ENCODE data around the gene FBLN2.

The FBLN2 gene

GRCh38 chr3:13617981-13618380 lies 69.1 kb downstream of the FBLN2 start:
- no peak for TF ChIP-seq CTCF (IDR thresholded peaks at IDR 0.05; ENCODE audit: insufficient read depth, low read depth, low read length, missing control alignments)
- H3K4me3 ChIP-seq (ENCODE audit: low read depth, low read length), result no peak overlapping the region
- no peak for DNase-seq (ENCODE audit: low read depth)

GRCh38 chr3:13618836-13619235 lies 69.9 kb downstream of the FBLN2 start:
- H3K4me3 ChIP-seq (ENCODE audit: low read depth, low read length), result no peak overlapping the region
- DNase-seq (ENCODE audit: low read depth), result no peak
- no peak for TF ChIP-seq CTCF (IDR thresholded peaks at IDR 0.05; ENCODE audit: insufficient read depth, low read depth, low read length, missing control alignments)

GRCh38 chr3:13619661-13620230 lies 70.8 kb downstream of the FBLN2 start:
- TF ChIP-seq CTCF (IDR thresholded peaks at IDR 0.05; ENCODE audit: insufficient read depth, low read depth, low read length, missing control alignments), result no peak
- no peak for DNase-seq (ENCODE audit: low read depth)
- no peak overlapping the region for H3K4me3 ChIP-seq (ENCODE audit: low read depth, low read length)

GRCh38 chr3:13620281-13620680 lies 71.4 kb downstream of the FBLN2 start:
- no peak for TF ChIP-seq CTCF (IDR thresholded peaks at IDR 0.05; ENCODE audit: insufficient read depth, low read depth, low read length, missing control alignments)
- DNase-seq (ENCODE audit: low read depth), result no peak
- no peak overlapping the region for H3K4me3 ChIP-seq (ENCODE audit: low read depth, low read length)

GRCh38 chr3:13620776-13621365 lies 71.9 kb downstream of the FBLN2 start:
- TF ChIP-seq CTCF (IDR thresholded peaks at IDR 0.05; ENCODE audit: insufficient read depth, low read depth, low read length, missing control alignments), result no peak
- DNase-seq (ENCODE audit: low read depth), result no peak
- no peak overlapping the region for H3K4me3 ChIP-seq (ENCODE audit: low read depth, low read length)

- DNase-seq (ENCODE audit: low read depth), result no peak
- TF ChIP-seq CTCF (IDR thresholded peaks at IDR 0.05; ENCODE audit: insufficient read depth, low read depth, low read length, missing control alignments), result no peak
- no peak overlapping the region for H3K4me3 ChIP-seq (ENCODE audit: low read depth, low read length)
Measured at GRCh38 chr3:13621381-13622221, 72.7 kb downstream of the FBLN2 start.
